NOMO-1 treated with DMSO at 0.1 percent for 48 hours (cell line): ENCODE measurements around the gene TNFRSF11A.
A peak's percentile ranks its signal among the peaks of the same experiment; 100 is the strongest.

ENCODE experiments used
- DNase-seq: peaks from one replicate; lab custom pipeline; 2025; ENCODE audit not compliant: unreplicated experiment; lab: John Stamatoyannopoulos, UW

TNFRSF11A gene

GRCh38 chr18:62407660-62408059 lies 82.5 kb downstream of the TNFRSF11A start:
- DNase-seq = no peak

- no peak for DNase-seq
Observed at GRCh38 chr18:62409821-62410220, 84.7 kb downstream of the TNFRSF11A start.

- DNase-seq = no peak
Observed at GRCh38 chr18:62412231-62412979, 87.3 kb downstream of the TNFRSF11A start.

GRCh38 chr18:62413206-62413605 lies 88.1 kb downstream of the TNFRSF11A start:
- DNase-seq = no peak

- DNase-seq = no peak
Observed at GRCh38 chr18:62418258-62418657, 93.1 kb downstream of the TNFRSF11A start.

- DNase-seq = peak; percentile 15
Observed at GRCh38 chr18:62420151-62420512, 95.0 kb downstream of the TNFRSF11A start.

GRCh38 chr18:62420513-62421209 lies 95.6 kb downstream of the TNFRSF11A start:
- peak; percentile 86 for DNase-seq

GRCh38 chr18:62425465-62426190 lies 100.5 kb downstream of the TNFRSF11A start:
- peak; percentile 94 for DNase-seq

GRCh38 chr18:62426191-62426488 lies 101.0 kb downstream of the TNFRSF11A start:
- no peak for DNase-seq

- no peak for DNase-seq
Observed at GRCh38 chr18:62432176-62432575, 107.1 kb downstream of the TNFRSF11A start.

- peak; percentile 37 for DNase-seq
Observed at GRCh38 chr18:62434798-62435197, 109.7 kb downstream of the TNFRSF11A start.

GRCh38 chr18:62435435-62436031 lies 110.4 kb downstream of the TNFRSF11A start:
- DNase-seq = no peak

- DNase-seq = peak; percentile 25
Observed at GRCh38 chr18:62436636-62437234, 111.6 kb downstream of the TNFRSF11A start.

GRCh38 chr18:62437235-62438017 lies 112.3 kb downstream of the TNFRSF11A start:
- DNase-seq = peak; percentile 69

- DNase-seq = peak; percentile 45
Observed at GRCh38 chr18:62438018-62438329, 112.9 kb downstream of the TNFRSF11A start.

GRCh38 chr18:62438402-62438801 lies 113.3 kb downstream of the TNFRSF11A start:
- DNase-seq = no peak

- no peak for DNase-seq
Observed at GRCh38 chr18:62438866-62439265, 113.8 kb downstream of the TNFRSF11A start.
